Stimulated activated CD8-positive, alpha-beta memory T cell treated with anti-CD3 and anti-CD28 coated beads, Interleukin-12 subunit alpha, Interleukin-12 subunit beta, amount 100 ng/mL, for 24 hours (primary cell): ENCODE measurements around the gene PIH1D2.
"Not testable (repeated sequence)": the region's sequence is repeated elsewhere in the genome, so short reads cannot be mapped to it uniquely, and the experiment has no call there.

Experiments used
- DNase-seq: peaks from one replicate; pipeline ENCODE4 v3.0.0-alpha.2; 2020; ENCODE audit errors: extremely low read depth

The PIH1D2 gene

GRCh38 chr11:112051768-112052167 lies 22.0 kb downstream of the PIH1D2 start:
- no peak for DNase-seq

DNA sequence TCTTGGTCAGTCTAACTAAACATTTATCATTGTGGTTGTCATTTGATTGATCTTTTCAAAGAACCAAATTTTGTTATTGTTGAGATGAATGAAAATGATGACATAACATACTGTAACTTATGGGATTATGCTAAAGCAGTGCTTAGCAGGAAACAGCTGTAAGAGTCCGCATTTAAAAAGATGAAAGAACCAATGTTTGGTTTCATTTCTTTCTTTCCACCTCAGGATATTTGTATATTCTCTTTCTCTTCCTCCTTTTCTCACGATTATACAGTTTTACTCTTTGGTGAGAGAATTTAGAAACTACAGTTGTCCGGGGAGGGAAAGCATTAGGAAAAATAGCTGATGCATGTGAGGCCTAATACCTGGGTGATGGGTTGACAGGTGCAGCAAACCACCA lies 23.1 kb downstream of the PIH1D2 start:
- no peak for DNase-seq

GRCh38 chr11:112049777-112050176 lies 24.0 kb downstream of the PIH1D2 start:
- DNase-seq = no peak

DNA sequence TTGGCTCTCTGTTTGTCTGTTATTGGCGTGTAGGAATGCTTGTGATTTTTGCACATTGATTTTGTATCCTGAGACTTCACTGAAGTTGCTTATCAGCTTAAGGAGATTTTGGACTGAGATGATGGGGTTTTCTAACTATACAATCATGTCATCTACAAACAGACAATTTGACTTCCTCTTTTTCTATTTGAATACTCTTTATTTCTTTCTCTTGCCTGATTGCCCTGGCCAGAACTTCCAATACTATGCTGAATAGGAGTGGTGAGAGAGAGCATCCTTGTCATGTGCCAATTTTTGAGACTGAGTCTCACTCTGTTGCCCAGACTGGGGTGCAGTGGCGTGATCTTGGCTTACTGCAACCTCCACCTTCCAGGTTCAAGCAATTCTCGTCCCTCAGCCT lies 25.6 kb downstream of the PIH1D2 start:
- not testable (repeated sequence) for DNase-seq

DNA sequence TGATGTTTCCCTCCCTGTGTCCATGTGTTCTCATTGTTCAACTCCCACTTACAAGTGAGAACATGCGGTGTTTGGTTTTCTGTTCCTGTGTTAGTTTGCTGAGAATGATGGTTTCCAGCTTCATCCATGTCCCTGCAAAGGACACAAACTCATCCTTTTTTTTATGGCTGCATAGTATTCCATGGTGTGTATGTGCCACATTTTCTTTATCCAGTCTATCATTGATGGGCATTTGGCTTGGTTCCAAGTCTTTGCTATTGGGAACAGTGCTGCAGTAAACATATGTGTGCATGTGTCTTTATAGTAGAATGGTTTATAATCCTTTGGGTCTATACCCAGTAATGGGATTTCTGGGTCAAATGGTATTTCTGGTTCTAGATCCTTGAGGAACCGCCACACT lies 27.2 kb downstream of the PIH1D2 start:
- DNase-seq = not testable (repeated sequence)

DNA sequence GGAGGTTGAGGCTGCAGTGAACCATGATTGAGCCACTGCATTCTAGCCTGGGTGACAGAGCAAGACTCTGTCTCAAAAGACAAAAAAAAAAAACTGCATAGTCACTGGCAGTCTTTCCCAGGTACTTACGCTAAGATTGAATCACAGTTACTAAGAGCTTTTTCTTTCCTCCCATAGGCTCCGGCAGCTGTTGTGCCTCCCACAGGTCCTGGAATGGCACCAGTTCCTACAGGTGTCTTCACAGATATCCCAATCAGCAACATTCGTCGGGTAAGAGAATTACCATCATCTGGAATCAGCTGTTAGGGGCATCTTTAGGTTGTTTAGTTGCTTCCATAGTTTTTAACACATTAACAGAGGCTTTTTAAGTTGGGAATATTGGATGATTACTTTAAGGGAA lies 28.9 kb downstream of the PIH1D2 start:
- DNase-seq = no peak

- DNase-seq = no peak
These were observed 30.9 kb downstream of the PIH1D2 start for GRCh38 chr11:112042961-112043304.

GRCh38 chr11:112042161-112042960 lies 31.5 kb downstream of the PIH1D2 start:
- DNase-seq = no peak

DNA sequence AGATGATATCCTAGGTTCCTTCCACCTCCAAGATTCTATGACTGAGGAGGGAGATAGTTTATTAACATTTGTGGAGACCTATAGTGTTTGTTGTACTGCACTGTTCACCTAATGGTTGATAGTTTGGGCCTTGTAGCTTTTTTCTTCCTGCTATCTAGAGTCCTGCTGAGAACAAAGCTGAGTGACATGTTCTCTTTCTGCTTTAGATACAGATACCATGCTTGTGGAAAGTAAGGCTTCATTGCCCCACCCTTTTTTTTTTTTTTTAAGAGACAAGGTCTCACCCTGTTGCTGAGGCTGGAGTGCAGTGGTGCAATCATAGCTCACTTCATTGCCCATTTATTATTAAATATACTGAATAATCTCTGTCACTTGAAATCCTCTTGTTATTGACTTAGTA lies 36.3 kb downstream of the PIH1D2 start:
- no peak for DNase-seq

DNA sequence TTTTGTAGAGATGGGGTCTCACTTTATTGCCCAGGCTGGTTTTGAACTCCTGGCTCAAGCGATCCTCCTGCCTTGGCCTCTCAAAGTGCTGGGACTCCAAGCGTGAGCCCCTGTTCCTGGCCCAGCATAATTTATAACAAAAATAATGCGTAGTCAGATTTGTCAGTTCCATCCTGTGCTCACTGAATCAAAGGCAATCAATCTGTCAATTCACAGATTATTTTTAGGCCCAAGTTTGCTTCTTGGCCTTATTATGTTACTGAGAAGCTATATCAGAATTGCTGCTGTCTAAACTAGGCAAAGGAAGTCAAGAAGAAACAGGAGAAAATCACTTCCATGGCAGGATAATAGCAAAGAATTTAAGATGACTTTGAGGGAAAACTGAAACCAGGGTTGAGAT lies 39.9 kb downstream of the PIH1D2 start:
- no peak for DNase-seq

DNA sequence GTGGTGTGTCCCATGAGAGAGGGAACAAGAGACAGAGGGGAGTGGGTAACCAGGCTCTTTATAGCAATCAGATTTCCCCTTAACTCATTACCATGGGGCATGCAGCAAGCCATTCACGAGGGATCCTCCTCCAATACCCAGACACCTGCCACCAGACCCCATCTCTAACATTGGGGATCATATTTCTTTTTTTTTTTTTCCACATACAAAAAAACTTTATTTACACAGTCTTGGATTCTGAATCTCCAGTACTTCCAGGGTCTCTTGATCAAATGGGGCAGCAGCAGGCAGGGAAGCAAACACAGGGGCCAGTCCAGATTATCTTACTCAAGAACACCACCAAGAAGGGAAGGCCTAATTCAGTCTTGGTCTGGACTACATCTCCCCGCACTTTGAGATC lies 44.4 kb downstream of the PIH1D2 start:
- no peak for DNase-seq

GRCh38 chr11:112026784-112027410 lies 46.9 kb downstream of the PIH1D2 start:
- not testable (repeated sequence) for DNase-seq

- DNase-seq = no peak
These were observed 48.1 kb downstream of the PIH1D2 start for GRCh38 chr11:112025707-112026106.

- peak; percentile 73 for DNase-seq
These were observed 48.8 kb downstream of the PIH1D2 start, which contains the start of gene DLAT for GRCh38 chr11:112024773-112025678. Gene DLAT (plus strand): TSS chr11:112025408. CDS start chr11:112025473, 65 bp downstream.

GRCh38 chr11:112024178-112024772 lies 49.5 kb downstream of the PIH1D2 start:
- no peak for DNase-seq

- DNase-seq = no peak
These were observed 50.7 kb downstream of the PIH1D2 start for GRCh38 chr11:112023104-112023503.

GRCh38 chr11:112019066-112019465 lies 54.8 kb downstream of the PIH1D2 start:
- DNase-seq = no peak
